A549 (cell line): Measurements from ENCODE around the gene SMARCA4. TPM values are rescaled to one million over a fixed set of nuclear protein-coding genes. Genes with fewer than 3 reads are reported as not detected.

ENCODE experiments used
- ATAC-seq, 2 experiments: fragments of 200-7000 bp in 1 of 2; fragments of >200 bp in 1 of 2; cut with Nextera tagmentation in 1 of 2; cut with Tn5 transposase in 1 of 2; 3 replicates each; pipeline versions ENCODE4 v1.8.0 to v1.9.1; 2018 to 2020; ENCODE audit warnings: mild to moderate bottlenecking in 1 of 2, moderate library complexity in 1 of 2
- CTCF ChIA-PET: fragments of 300-600 bp; sonication (Branson Sonifier 250); formaldehyde crosslinking; extraction: SDS; loops from one replicate; lab custom pipeline; 2021; ENCODE audit warnings: antibody characterized with exemption, inconsistent platforms; lab: Yijun Ruan, JAX
- POLR2A ChIA-PET: fragments of 350-600 bp; formaldehyde crosslinking; extraction: SDS; loops from one replicate; lab custom pipeline; 2021; ENCODE audit warnings: antibody characterized with exemption, inconsistent platforms; lab: Yijun Ruan, JAX
- DNase-seq, 2 experiments: peaks; one replicate each; pipeline versions ENCODE4 v3.0.0 to v3.0.0-alpha.2; 2011 to 2016; ENCODE audit warnings: low read depth in 1 of 2, low spot score in 1 of 2
- FAIRE-seq: peaks from 2 replicates; lab custom pipeline; 2011; peaks lifted over from hg19 to GRCh38; lab: Jason Lieb, UNC
- H3K27ac ChIP-seq, 2 experiments: fragments of >200 bp; sonication (Bioruptor Twin); formaldehyde crosslinking; 3 replicates each; pipeline ENCODE4 v1.5.1; 2016 to 2017
- H3K4me1 ChIP-seq: fragments of >200 bp; sonication (Bioruptor Twin); formaldehyde crosslinking; 3 replicates; pipeline ENCODE4 v1.6.1; 2016
- H3K4me2 ChIP-seq: fragments of >200 bp; sonication (Bioruptor Twin); formaldehyde crosslinking; 3 replicates; pipeline ENCODE4 v1.6.1; 2016
- H3K4me3 ChIP-seq: fragments of >200 bp; sonication (Bioruptor Twin); formaldehyde crosslinking; 3 replicates; pipeline ENCODE4 v1.5.1; 2016
- H3K9me3 ChIP-seq: fragments of >200 bp; sonication (Bioruptor Twin); formaldehyde crosslinking; 3 replicates; pipeline ENCODE4 v1.6.1; 2016
- CBX8 ChIP-seq: fragments of 200-600 bp; sonication (generic); IDR thresholded peaks from 2 replicates; pipeline ENCODE4 v1.6.1; 2016
- CTCF ChIP-seq: fragments of >200 bp; sonication (Bioruptor Twin); formaldehyde crosslinking; IDR thresholded peaks from 3 replicates; pipeline ENCODE4 v1.5.1; 2016
- GATA3 ChIP-seq: IDR thresholded peaks from 2 replicates; pipeline ENCODE4 v1.6.1; 2012; ENCODE audit warnings: borderline replicate concordance
- HEYL ChIP-seq: fragments of 250-450 bp; sonication (Bioruptor Pico); IDR thresholded peaks from 2 replicates; pipeline ENCODE4 v1.8.0; 2021; ENCODE audit warnings: mild to moderate bottlenecking, moderate library complexity
- JUNB ChIP-seq: fragments of >200 bp; sonication (Bioruptor Twin); formaldehyde crosslinking; IDR thresholded peaks from 2 replicates; pipeline ENCODE4 v1.6.1; 2016
- KDM1A ChIP-seq: fragments of 200-600 bp; sonication (generic); IDR thresholded peaks from 2 replicates; pipeline ENCODE4 v1.6.1; 2016; ENCODE audit warnings: low read depth, mild to moderate bottlenecking
- MAX ChIP-seq: IDR thresholded peaks from 2 replicates; pipeline ENCODE4 v1.6.1; 2012
- MAZ ChIP-seq: fragments of 150-350 bp; IDR thresholded peaks from 2 replicates; pipeline ENCODE4 v1.6.1; 2014; ENCODE audit warnings: antibody characterized with exemption, low read depth, low read length, borderline replicate concordance
- MYC ChIP-seq: IDR thresholded peaks from 2 replicates; pipeline ENCODE4 v1.6.1; 2012; ENCODE audit warnings: mild to moderate bottlenecking, inconsistent platforms, low read length, improper control_type of control experiment, borderline replicate concordance
- NFE2L2 ChIP-seq: fragments of 150-350 bp; conservative IDR thresholded peaks from 2 replicates; pipeline ENCODE4 v1.6.1; 2014; ENCODE audit warnings: low read length
- NR3C1 ChIP-seq: fragments of >200 bp; sonication (Bioruptor Twin); formaldehyde crosslinking; IDR thresholded peaks from 3 replicates; pipeline ENCODE4 v1.6.1; 2017
- PBX3 ChIP-seq: IDR thresholded peaks from 2 replicates; pipeline ENCODE4 v1.6.1; 2012
- RARB ChIP-seq: fragments of 250-450 bp; sonication (Bioruptor Pico); IDR thresholded peaks from 2 replicates; pipeline ENCODE4 v1.8.0; 2021; ENCODE audit warnings: mild to moderate bottlenecking, moderate library complexity
- RCOR1 ChIP-seq: fragments of 150-350 bp; IDR thresholded peaks from 2 replicates; pipeline ENCODE4 v1.6.1; 2014; ENCODE audit warnings: antibody characterized with exemption, low read length, low read depth
- RFX5 ChIP-seq: fragments of 450-650 bp; IDR thresholded peaks from 2 replicates; pipeline ENCODE4 v1.7.1; 2014; ENCODE audit warnings: antibody characterized with exemption, mild to moderate bottlenecking, moderate library complexity
- RNF2 ChIP-seq: fragments of 200-600 bp; sonication (generic); IDR thresholded peaks from 2 replicates; pipeline ENCODE4 v1.6.1; 2016; ENCODE audit warnings: low read depth, mild to moderate bottlenecking, antibody characterized with exemption, moderate library complexity, borderline replicate concordance
- SREBF2 ChIP-seq: fragments of 450-650 bp; IDR thresholded peaks from 2 replicates; pipeline ENCODE4 v1.6.1; 2014; ENCODE audit warnings: mild to moderate bottlenecking, moderate library complexity
- ZSCAN20 ChIP-seq: fragments of 250-450 bp; sonication (Bioruptor Pico); IDR thresholded peaks from 2 replicates; pipeline ENCODE4 v1.8.0; 2022; ENCODE audit warnings: mild to moderate bottlenecking, moderate library complexity
- WGBS: methylation state at CpG from one replicate; pipeline ENCODE4 v1.1.6; 2017; ENCODE audit errors: missing lambda C conversion rate; 5-methylcytosine and 5-hydroxymethylcytosine counted together
- polyA plus RNA-seq, 4 experiments: library from polyadenylated mRNA; depleted of rRNA in 3 of 4; stranded (reverse); fragments of >200 nt; fragmentation: RNase III in 1 of 4; extraction: RNeasy Plus Mini Kit Qiagen cat#74134 plus additional on column Dnase treatment in 1 of 4; gene quantifications; 2 replicates in 3 of 4; 3 replicates in 1 of 4; pipeline ENCODE4 v1.2.3, GENCODE V29; 2011 to 2017
- TF ChIP-seq, protein P1 (sequence below): IDR thresholded peaks from 2 replicates; pipeline ENCODE4 v1.6.1; 2012; ENCODE audit warnings: low read depth, borderline replicate concordance
- TF ChIP-seq, protein P2 (sequence below): fragments of 150-350 bp; IDR thresholded peaks from 2 replicates; pipeline ENCODE4 v1.6.1; 2014; ENCODE audit warnings: low read depth, mild to moderate bottlenecking, low read length
- TF ChIP-seq, protein P3 (sequence below): fragments of 200-600 bp; sonication (generic); IDR thresholded peaks from 2 replicates; pipeline ENCODE4 v1.6.1; 2016; ENCODE audit warnings: antibody characterized with exemption, mild to moderate bottlenecking, moderate library complexity

SMARCA4 gene
- polyA plus RNA-seq, 2 of the 4 experiments (the other 2 are of a cell fraction): 8.1 to 11.9 TPM

GRCh38 chr19:10995926-10996600 is 35.2 kb downstream of the SMARCA4 start:
- no peak overlapping the region for H3K27ac ChIP-seq
- ChIA-PET CTCF (interaction anchor here (1.1 to 2.3 kb wide), 2 partner anchors 40 to 54 kb away, joined by 3 to 9 read pairs; no protein-coding TSS in a partner anchor), POLR2A (no interaction called here)
- no peaks in the 10 kb centered on the region for H3K4me1 ChIP-seq
- FAIRE-seq: no peak
- ATAC-seq: no peak
- no peak overlapping the region for H3K4me3 ChIP-seq
- no peak overlapping the region for H3K4me2 ChIP-seq
- no peak for DNase-seq
- no peaks in the 10 kb centered on the region for H3K9me3 ChIP-seq
- TF ChIP-seq NR3C1: no peak
- TF ChIP-seq, protein P1, sequence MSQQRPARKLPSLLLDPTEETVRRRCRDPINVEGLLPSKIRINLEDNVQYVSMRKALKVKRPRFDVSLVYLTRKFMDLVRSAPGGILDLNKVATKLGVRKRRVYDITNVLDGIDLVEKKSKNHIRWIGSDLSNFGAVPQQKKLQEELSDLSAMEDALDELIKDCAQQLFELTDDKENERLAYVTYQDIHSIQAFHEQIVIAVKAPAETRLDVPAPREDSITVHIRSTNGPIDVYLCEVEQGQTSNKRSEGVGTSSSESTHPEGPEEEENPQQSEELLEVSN: no peak
- TF ChIP-seq, protein P2, sequence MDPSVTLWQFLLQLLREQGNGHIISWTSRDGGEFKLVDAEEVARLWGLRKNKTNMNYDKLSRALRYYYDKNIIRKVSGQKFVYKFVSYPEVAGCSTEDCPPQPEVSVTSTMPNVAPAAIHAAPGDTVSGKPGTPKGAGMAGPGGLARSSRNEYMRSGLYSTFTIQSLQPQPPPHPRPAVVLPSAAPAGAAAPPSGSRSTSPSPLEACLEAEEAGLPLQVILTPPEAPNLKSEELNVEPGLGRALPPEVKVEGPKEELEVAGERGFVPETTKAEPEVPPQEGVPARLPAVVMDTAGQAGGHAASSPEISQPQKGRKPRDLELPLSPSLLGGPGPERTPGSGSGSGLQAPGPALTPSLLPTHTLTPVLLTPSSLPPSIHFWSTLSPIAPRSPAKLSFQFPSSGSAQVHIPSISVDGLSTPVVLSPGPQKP: no peak
- no peak for TF ChIP-seq RCOR1
- no peak for TF ChIP-seq MAZ
- TF ChIP-seq ZSCAN20: no peak
- 94% methylated on average over 29 of the region's 29 CpGs for WGBS

DNA sequence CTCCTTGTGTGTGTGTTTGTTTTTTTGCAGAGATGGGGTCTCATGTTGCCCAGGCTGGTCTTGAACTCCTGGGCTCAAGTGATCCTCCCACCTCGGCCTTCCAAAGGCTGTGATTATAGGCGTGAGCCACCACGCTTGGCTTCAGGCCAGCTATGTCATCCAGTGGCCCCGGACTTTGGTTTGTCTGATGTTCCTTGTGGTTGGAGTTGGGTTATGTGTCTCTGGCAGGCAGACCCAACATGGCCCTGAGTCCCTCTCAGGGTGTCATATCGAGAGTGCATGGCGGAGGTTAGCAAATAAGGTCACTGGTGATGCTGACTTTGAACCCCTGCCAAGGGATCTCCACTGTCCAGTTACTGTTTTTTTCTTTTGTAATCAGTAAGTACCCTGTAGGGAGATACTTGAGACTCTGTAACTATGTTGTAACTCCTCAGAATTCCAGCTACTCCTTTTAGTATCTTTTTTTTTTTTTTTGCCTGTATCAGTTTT is 37.3 kb downstream of the SMARCA4 start:
- 84% methylated on average over 6 of the region's 6 CpGs for WGBS
- Histone ChIP-seq H3K4me1 (no peaks in the 10 kb centered on the region), H3K4me2 (no peak overlapping the region), H3K9me3 (no peaks in the 10 kb centered on the region), H3K4me3 (no peak overlapping the region), H3K27ac (no peak overlapping the region)
- FAIRE-seq: no peak
- TF ChIP-seq MAX (no peak), PBX3 (no peak), RARB (CRISPR knock-in tag) (no peak), RNF2 (no peak), CTCF (no peak), KDM1A (no peak), HEYL (CRISPR knock-in tag) (no peak), CBX8 (no peak), JUNB (no peak), NFE2L2 (no peak), GATA3 (no peak), SREBF2 (no peak), MYC (no peak), RFX5 (no peak)
- TF ChIP-seq, protein P3, sequence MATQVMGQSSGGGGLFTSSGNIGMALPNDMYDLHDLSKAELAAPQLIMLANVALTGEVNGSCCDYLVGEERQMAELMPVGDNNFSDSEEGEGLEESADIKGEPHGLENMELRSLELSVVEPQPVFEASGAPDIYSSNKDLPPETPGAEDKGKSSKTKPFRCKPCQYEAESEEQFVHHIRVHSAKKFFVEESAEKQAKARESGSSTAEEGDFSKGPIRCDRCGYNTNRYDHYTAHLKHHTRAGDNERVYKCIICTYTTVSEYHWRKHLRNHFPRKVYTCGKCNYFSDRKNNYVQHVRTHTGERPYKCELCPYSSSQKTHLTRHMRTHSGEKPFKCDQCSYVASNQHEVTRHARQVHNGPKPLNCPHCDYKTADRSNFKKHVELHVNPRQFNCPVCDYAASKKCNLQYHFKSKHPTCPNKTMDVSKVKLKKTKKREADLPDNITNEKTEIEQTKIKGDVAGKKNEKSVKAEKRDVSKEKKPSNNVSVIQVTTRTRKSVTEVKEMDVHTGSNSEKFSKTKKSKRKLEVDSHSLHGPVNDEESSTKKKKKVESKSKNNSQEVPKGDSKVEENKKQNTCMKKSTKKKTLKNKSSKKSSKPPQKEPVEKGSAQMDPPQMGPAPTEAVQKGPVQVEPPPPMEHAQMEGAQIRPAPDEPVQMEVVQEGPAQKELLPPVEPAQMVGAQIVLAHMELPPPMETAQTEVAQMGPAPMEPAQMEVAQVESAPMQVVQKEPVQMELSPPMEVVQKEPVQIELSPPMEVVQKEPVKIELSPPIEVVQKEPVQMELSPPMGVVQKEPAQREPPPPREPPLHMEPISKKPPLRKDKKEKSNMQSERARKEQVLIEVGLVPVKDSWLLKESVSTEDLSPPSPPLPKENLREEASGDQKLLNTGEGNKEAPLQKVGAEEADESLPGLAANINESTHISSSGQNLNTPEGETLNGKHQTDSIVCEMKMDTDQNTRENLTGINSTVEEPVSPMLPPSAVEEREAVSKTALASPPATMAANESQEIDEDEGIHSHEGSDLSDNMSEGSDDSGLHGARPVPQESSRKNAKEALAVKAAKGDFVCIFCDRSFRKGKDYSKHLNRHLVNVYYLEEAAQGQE: no peak
- POLR2A ChIA-PET: no interaction called here
- ATAC-seq: no peak
- CTCF ChIA-PET: interaction anchor here (0.6 to 1.7 kb wide), 3 partner anchors 8 to 62 kb away, joined by 3 to 6 read pairs (median 4); no protein-coding TSS in a partner anchor
- no peak for DNase-seq
